HUES6 (cell line): ENCODE data around the gene CADM1.

Experiments
- H3K27ac ChIP-seq: 2 replicates; pipeline ENCODE4 v1.7.0; 2013; ENCODE audit warnings: low read depth, mild to moderate bottlenecking, low read length, inconsistent platforms
- H3K27me3 ChIP-seq: 2 replicates; pipeline ENCODE4 v1.6.1; 2013; ENCODE audit warnings: low read length; ENCODE audit not compliant: control insufficient read depth, insufficient read depth
- H3K36me3 ChIP-seq: 2 replicates; pipeline ENCODE4 v1.6.1; 2013; ENCODE audit warnings: low read length; ENCODE audit not compliant: control insufficient read depth, insufficient read depth
- H3K4me1 ChIP-seq: 2 replicates; pipeline ENCODE4 v1.6.1; 2013; ENCODE audit warnings: low read length; ENCODE audit not compliant: control insufficient read depth, insufficient read depth
- H3K4me3 ChIP-seq: 2 replicates; pipeline ENCODE4 v1.5.1; 2013; ENCODE audit warnings: low read depth, low read length
- H3K9ac ChIP-seq: one replicate; pipeline ENCODE4 v1.6.1; 2013; ENCODE audit warnings: mild to moderate bottlenecking, low read length
- H3K9me3 ChIP-seq: 2 replicates; pipeline ENCODE4 v1.6.1; 2013; ENCODE audit warnings: low read depth, low read length; ENCODE audit not compliant: control insufficient read depth, insufficient read depth

Gene CADM1

GRCh38 chr11:115360186-115360824 is 143.9 kb downstream of the CADM1 start:
- Histone ChIP-seq H3K36me3 (no peaks in the 10 kb centered on the region), H3K9me3 (no peaks in the 10 kb centered on the region), H3K4me3 (no peak overlapping the region), H3K27ac (no peak overlapping the region), H3K27me3 (no peaks in the 10 kb centered on the region), H3K9ac (no peak overlapping the region), H3K4me1 (no peaks in the 10 kb centered on the region)

DNA sequence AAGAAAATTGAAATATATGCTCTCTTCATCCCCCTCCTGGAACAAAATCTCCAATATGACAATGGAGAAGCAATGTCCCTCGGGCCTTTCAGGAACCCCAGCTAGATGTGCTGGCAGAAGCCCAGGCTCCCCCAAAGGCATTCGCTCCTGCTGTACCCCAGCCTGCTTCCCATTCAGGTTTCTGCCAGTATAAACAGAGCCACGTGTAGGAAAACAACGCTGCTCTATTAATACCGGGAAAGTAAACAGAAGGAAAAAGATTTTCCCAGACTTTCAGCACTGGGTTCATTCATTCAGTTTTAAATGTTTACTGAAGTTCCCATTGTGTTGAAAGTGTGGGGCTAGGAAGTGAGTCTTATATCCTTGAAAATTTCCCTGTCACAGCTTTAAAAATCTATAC is 147.1 kb downstream of the CADM1 start:
- Histone ChIP-seq H3K27me3 (no peaks in the 10 kb centered on the region), H3K36me3 (no peaks in the 10 kb centered on the region), H3K27ac (no peak overlapping the region), H3K9me3 (0 out of 2 replicates have a peak, but pooled peaks cover 2% of the 10 kb centered on the region), H3K4me1 (no peaks in the 10 kb centered on the region), H3K4me3 (no peak overlapping the region), H3K9ac (no peak overlapping the region)

DNA sequence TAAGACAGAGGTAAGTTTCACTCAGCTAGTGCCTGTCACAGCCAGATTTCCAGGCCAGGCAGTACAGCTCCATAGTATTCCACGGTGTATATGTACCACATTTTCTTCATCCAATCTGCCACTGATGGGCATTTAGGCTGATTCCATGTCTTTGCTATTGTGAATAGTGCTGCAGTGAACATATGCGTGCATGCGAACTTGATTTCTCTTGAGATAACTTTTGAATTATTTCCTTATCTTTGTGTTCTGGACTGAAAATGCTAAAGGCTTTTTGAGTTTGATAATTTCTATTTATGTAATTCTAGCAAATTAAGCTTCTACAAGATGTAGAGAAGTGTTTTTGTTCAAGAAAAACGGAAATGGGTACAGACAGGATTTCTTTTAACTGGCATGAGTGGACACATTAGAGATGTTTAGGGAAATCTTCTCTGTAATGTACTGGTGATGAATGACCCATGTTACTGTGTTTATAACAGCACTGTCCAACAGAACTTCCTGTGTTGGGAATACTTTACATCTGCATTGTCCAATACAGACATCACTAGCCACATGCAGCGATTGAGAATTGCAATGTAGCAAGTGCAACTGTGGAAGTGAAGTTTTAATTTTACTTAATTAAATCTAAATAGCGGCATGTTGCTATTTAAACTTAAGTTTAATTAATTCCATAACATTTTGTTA is 151.3 kb downstream of the CADM1 start:
- Histone ChIP-seq H3K27me3 (no peaks in the 10 kb centered on the region), H3K4me1 (no peaks in the 10 kb centered on the region)

GRCh38 chr11:115349335-115350017 is 154.7 kb downstream of the CADM1 start:
- H3K36me3 ChIP-seq: no peaks in the 10 kb centered on the region
- no peaks in the 10 kb centered on the region for H3K9me3 ChIP-seq
- H3K4me1 ChIP-seq: no peaks in the 10 kb centered on the region
- no peak overlapping the region for H3K27ac ChIP-seq
- no peaks in the 10 kb centered on the region for H3K27me3 ChIP-seq
- no peak overlapping the region for H3K4me3 ChIP-seq
- no peak overlapping the region for H3K9ac ChIP-seq

More for the DNA sequence above, 151.3 kb downstream of the CADM1 start:
- 0 out of 2 replicates have a peak, but pooled peaks cover 2% of the 10 kb centered on the region for H3K9me3 ChIP-seq
- H3K27ac ChIP-seq: no peak overlapping the region
- H3K9ac ChIP-seq: no peak overlapping the region
- no peaks in the 10 kb centered on the region for H3K36me3 ChIP-seq
- no peak overlapping the region for H3K4me3 ChIP-seq

- Histone ChIP-seq H3K9me3 (no peaks in the 10 kb centered on the region), H3K27ac (no peak overlapping the region), H3K4me3 (no peak overlapping the region), H3K36me3 (no peaks in the 10 kb centered on the region), H3K27me3 (no peaks in the 10 kb centered on the region), H3K9ac (no peak overlapping the region), H3K4me1 (no peaks in the 10 kb centered on the region)
Measured at GRCh38 chr11:115348416-115348815, 155.8 kb downstream of the CADM1 start.

- no peak overlapping the region for H3K9ac ChIP-seq
- no peaks in the 10 kb centered on the region for H3K4me1 ChIP-seq
- H3K27ac ChIP-seq: no peak overlapping the region
- no peaks in the 10 kb centered on the region for H3K36me3 ChIP-seq
- H3K27me3 ChIP-seq: no peaks in the 10 kb centered on the region
- no peak overlapping the region for H3K4me3 ChIP-seq
- H3K9me3 ChIP-seq: no peaks in the 10 kb centered on the region
Measured at GRCh38 chr11:115347106-115347505, 157.1 kb downstream of the CADM1 start.

GRCh38 chr11:115345840-115346239 is 158.4 kb downstream of the CADM1 start:
- Histone ChIP-seq H3K9me3 (no peaks in the 10 kb centered on the region), H3K27ac (no peak overlapping the region), H3K9ac (no peak overlapping the region), H3K36me3 (no peaks in the 10 kb centered on the region), H3K4me1 (no peaks in the 10 kb centered on the region), H3K4me3 (no peak overlapping the region), H3K27me3 (no peaks in the 10 kb centered on the region)

DNA sequence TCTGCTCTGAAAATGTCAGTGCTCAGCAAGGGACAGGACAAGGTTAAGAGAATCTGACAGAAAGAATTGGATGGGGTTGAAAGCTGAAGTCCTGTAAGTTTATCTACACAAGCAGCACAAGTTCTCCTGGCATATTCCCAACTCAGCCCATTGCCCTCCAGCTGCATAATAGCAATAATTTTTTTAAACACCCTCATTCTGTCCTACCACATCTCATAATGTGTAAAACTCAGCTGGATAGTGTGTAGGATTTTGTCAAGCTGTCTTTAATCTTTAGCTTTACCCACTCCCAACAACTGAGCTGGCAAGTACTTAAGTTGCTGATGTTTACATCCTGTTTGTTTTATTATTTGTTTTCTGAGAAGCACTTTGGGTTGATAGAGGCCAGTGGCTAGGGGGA is 158.9 kb downstream of the CADM1 start:
- no peak overlapping the region for H3K27ac ChIP-seq
- no peaks in the 10 kb centered on the region for H3K27me3 ChIP-seq
- H3K9me3 ChIP-seq: no peaks in the 10 kb centered on the region
- H3K4me1 ChIP-seq: no peaks in the 10 kb centered on the region
- no peak overlapping the region for H3K9ac ChIP-seq
- H3K36me3 ChIP-seq: no peaks in the 10 kb centered on the region
- no peak overlapping the region for H3K4me3 ChIP-seq

GRCh38 chr11:115344846-115345245 is 159.4 kb downstream of the CADM1 start:
- no peak overlapping the region for H3K9ac ChIP-seq
- H3K27me3 ChIP-seq: no peaks in the 10 kb centered on the region
- no peaks in the 10 kb centered on the region for H3K9me3 ChIP-seq
- no peak overlapping the region for H3K4me3 ChIP-seq
- no peaks in the 10 kb centered on the region for H3K36me3 ChIP-seq
- H3K4me1 ChIP-seq: no peaks in the 10 kb centered on the region
- no peak overlapping the region for H3K27ac ChIP-seq

DNA sequence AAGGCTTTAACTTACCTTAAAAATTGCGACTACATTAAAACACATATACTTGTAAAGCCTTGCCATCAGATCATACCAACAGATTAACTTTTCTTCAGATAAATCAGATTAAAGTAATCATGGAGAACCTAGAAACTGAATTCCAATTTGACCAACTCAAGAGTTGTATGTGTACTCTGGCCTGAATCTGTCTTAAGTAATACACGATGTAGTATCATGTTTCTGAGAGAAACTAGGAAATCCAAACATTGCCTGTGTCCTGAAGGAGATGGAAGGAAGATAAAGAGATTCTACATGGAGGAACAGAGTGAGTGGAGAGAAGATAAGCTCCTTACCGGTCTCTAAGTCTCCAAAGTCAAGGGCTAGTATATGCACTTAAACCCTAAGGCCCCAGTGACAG is 162.1 kb downstream of the CADM1 start:
- no peaks in the 10 kb centered on the region for H3K9me3 ChIP-seq
- H3K27me3 ChIP-seq: no peaks in the 10 kb centered on the region
- H3K27ac ChIP-seq: no peak overlapping the region
- no peaks in the 10 kb centered on the region for H3K4me1 ChIP-seq
- H3K9ac ChIP-seq: no peak overlapping the region
- no peaks in the 10 kb centered on the region for H3K36me3 ChIP-seq
- H3K4me3 ChIP-seq: no peak overlapping the region

- no peak overlapping the region for H3K4me3 ChIP-seq
- H3K27me3 ChIP-seq: no peaks in the 10 kb centered on the region
- no peak overlapping the region for H3K9ac ChIP-seq
- H3K27ac ChIP-seq: no peak overlapping the region
- no peaks in the 10 kb centered on the region for H3K9me3 ChIP-seq
- H3K4me1 ChIP-seq: no peaks in the 10 kb centered on the region
- H3K36me3 ChIP-seq: no peaks in the 10 kb centered on the region
Measured at GRCh38 chr11:115340874-115341273, 163.3 kb downstream of the CADM1 start.
